HG03175 (cell line): ENCODE results near the gene P2RY11.

Experiments used
- ATAC-seq: cut with Tn5 transposase; IDR thresholded peaks from one replicate; pipeline ENCODE4 v1.9.1; 2021; ENCODE audit warnings: mild to moderate bottlenecking, moderate library complexity; ENCODE audit not compliant: unreplicated experiment

The P2RY11 gene

DNA sequence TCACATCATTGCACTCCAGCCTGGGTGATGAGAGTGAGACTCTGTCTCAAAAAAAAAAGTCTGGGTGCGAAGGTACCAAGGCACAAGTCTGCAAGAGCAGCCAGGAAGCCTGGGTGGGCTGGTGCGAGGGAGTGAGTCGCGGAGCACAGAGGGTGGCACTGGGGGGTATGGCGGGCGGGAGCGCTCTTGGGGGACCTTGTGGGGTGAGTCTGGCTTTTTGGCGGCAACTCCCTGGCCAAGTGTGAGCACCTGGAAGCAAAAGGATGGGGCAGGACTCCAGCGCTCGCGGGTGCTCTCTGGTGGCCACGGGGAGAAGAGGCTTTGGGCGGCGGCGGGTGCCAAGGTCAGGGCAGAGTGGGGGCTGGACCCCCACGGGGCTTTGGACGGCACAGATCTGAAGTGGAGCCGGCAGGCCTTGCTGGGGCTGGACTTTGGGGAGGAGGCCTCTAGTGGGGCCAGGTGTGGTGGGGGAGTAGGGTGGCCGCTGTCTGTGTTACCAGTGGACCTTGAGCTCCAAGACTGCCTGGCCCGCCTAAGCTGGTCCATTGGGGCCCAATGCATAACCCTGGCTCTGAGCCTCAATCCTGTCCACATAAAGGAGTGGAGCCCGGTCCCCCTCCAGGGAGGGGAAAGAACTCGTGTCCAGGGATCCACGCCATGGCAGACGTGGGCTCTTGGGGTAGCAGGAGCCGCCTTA lies 1.6 kb downstream of the P2RY11 start:
- no peak for ATAC-seq

DNA sequence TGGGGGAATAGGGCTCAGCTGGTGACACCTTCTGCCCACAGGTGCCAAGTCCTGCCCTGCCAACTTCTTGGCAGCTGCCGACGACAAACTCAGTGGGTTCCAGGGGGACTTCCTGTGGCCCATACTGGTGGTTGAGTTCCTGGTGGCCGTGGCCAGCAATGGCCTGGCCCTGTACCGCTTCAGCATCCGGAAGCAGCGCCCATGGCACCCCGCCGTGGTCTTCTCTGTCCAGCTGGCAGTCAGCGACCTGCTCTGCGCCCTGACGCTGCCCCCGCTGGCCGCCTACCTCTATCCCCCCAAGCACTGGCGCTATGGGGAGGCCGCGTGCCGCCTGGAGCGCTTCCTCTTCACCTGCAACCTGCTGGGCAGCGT lies 2.1 kb downstream of the P2RY11 start:
- no peak for ATAC-seq

DNA sequence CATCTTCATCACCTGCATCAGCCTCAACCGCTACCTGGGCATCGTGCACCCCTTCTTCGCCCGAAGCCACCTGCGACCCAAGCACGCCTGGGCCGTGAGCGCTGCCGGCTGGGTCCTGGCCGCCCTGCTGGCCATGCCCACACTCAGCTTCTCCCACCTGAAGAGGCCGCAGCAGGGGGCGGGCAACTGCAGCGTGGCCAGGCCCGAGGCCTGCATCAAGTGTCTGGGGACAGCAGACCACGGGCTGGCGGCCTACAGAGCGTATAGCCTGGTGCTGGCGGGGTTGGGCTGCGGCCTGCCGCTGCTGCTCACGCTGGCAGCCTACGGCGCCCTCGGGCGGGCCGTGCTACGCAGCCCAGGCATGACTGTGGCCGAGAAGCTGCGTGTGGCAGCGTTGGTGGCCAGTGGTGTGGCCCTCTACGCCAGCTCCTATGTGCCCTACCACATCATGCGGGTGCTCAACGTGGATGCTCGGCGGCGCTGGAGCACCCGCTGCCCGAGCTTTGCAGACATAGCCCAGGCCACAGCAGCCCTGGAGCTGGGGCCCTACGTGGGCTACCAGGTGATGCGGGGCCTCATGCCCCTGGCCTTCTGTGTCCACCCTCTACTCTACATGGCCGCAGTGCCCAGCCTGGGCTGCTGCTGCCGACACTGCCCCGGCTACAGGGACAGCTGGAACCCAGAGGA lies 2.6 kb downstream of the P2RY11 start:
- no peak for ATAC-seq

DNA sequence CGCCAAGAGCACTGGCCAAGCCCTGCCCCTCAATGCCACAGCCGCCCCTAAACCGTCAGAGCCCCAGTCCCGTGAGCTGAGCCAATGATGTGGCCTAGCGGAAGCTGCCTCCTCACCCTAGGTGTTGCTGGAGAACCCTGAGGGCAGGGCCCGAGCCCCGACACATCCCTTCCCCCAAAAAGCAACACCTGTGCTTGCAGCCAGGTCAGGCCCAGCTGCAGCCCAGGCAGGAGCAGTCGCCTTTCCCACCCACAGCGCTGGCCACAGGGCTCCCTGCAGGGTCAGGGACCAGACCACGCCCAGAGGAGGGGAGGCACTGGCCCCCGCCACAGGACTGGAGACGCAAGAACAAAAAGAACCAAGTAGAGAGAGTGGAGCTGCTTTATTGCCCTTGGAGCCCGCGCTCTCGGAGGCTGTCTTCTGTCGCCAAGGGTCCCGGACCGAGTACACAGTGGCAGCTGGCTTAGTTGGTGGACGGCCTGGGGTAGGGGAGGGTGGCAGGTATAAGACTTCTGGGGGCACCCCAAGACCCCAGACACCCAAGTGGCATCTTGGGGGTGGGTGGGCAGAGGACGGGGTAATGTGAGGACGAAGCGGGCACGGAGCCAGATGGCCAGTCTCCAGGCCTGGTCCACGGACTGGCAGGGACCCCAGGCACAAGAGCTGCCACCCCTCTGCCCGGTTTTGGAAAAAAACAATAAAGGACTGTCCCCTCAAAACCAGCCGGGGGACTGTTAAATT lies 3.3 kb downstream of the P2RY11 start:
- no peak for ATAC-seq

DNA sequence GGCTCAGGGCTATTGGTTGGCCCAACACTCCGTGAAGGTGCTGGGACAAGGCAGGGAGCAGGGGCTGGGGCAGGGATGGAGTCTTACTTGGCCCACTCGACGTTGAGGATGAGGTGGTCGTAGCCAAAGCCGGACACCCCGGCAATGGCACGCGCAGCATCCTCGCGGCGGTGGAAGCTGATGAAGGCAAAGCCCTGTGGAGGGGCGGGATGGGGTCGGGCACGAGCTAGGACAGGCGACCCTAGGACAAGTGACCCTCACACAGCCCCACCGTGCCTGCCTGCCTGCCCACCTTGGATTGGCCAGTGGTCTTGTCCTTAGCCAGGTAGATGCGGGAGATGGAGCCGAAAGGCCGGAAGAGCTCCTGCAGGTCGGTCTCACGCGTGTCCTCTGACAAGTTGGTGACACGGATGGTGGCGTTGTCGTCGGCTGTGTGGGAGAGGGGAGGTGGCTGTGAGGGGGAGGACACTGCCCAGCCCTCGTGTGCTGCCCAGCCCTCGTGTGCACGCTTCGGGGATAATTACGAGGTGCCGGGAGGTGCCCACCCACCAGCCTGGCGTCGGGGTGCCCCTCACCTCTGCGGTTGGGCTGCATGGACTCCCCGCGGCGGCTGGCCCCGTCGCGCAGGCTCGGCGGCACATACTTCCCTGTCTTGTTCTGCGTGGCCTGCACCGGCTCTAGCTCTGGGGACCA lies 4.0 kb downstream of the P2RY11 start:
- ATAC-seq: no peak

DNA sequence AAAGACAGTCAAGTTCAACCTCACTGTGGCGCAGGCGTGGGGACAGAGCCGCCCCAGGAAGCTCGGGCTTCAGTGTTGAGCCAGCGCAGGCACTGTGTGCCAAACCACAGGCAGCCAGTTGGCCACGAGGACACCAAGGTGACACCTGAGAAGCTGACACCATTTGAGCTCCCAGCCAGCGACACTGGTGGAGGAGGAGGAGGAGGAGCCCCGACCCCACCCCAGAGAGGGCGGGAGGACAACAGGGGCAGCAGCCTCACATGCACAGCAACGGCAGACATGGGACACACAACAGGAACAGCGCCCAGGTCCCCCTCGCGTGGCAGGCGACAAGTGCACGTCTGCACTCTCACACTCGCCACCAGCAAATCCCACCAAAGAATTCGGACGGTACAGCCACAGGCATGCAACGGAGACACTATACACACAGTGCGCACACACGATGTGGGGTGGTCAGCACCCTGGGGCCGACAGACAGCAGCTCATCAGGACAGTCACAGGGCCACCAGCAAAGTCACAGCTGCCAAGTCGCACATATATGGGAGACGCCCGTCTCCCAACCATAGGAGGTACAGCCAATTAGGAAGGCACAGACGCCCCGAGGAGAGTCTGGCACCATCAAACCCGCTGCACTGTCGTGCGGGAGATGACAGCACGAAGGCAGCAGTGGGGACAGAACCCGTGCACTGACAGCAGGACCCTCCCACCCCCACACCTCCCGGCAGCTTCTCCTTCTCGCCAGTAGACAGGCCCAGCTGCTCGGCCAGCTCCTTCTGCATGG lies 4.8 kb downstream of the P2RY11 start:
- no peak for ATAC-seq

DNA sequence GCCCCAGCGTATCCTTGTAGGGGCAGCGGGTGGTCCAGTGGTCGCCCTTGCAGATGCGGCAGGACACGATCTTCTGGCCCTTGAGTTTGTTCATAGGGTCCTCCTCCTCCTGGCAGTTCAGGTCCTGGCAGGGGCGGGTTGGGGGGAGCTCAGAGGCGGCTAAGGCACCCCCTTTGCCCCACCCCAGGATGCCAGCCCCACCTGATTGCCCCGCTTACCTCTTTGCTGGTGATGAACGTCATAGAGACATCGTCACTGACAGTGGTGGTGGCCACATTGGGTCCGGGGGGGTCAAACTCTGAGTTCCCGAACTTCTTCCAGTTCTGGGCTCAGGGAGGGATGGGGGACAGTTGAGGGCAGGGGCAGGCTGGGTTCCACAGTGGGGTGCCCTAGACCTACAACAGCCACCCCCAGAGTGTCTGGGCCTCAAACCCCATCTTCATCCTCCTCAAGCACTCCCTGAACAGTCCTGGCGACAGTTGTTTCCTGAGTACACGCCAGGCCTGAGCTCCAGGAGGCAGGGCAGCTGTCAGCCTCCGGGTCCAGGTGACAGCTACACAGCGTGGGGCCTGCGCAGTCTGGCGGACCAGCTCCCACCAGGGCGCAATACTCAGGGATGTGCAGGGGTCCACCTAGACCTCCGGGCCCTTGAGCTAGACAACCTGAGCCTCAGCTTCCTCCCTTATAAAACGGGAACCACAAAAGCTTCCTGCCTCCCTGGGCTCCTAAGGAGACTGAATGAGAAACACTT lies 5.5 kb downstream of the P2RY11 start:
- no peak for ATAC-seq

DNA sequence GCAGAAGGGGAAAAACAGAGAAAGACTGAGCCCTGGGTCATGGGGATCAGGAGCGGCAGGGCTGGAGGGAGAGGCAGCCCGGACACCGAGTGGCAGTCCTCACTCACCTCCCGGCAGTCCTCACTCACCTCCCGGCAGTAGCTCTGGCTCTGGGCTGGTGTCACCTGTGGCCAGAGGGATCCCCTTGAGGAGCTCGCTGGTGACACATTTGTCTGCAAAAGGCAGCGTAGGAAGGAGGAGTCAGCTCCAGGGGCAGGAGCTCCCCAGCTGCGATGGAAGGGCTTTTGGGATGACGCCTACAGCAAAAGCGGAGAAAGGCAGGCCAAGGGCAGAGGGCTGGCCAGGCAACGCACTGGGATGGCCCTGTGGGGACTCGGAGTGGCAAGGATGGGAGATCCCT lies 7.5 kb downstream of the P2RY11 start:
- no peak for ATAC-seq

DNA sequence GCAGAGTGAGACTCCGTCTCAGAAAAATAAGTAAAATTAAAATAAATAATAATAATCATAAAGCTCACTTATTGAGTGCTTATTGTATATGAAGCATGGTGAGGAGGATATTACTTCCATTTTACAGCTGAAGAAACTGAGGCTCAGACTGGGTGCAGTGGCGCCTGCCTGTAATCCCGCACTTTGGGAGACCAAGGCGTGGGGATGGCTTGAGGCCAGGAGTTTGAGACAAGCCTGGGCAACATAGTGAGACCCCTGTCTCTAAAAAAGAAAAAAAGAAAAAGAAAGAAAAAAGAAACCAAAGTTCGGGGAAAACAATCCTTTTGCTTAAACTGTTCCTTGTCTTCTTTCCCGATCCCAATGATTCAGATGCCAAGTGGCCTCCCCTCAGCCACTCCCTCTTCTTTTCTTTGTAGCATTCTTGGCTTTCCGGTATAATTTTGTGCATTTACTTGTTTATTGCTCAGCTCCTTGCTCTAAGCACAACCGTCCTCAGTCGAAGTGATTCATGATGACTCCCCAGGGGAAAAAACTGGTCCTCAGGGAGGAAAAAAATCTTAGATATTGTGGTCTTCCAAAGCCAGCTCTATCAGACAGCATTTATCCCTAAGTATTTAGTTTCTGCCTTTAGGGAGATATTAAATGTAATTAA lies 9.2 kb downstream of the P2RY11 start:
- ATAC-seq: no peak

DNA sequence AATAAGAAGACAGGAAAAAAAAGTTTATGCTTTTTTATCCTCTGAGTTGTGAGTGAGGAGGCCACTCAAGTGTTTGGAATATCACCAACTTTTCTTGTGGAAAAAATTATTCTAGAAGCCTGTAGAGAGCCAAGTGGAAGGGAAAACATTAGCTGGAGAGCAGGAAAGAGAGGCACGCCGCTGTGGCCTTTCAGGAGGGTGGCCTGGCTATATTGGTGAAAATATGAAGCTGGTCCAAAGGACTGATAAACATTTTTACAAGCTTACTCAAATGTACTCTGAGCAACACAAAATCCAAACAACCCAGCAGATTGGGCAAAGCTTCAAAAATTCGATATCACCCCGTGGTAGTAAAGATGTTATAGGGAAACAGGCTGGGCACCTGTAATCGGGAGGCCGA lies 10.6 kb downstream of the P2RY11 start:
- ATAC-seq: no peak

DNA sequence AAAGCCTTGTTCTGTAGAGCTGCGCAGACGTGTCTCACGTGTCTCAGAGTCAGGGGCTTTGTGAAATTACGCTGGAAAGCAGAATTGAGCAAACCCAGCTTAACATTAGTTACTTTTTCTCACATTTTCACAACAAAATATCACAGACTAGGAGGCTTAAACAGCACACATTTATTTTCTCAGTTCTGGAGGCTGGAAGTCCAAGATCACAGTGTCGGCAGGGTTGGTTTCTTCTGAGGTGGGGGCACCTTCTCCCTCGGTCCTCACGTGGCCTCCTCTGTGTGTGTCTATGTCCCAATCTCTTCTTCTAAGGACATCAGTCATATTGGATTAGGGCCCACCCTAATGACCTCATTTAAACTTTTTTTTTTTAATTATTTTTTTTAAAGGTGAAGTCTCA lies 12.9 kb downstream of the P2RY11 start:
- no peak for ATAC-seq

DNA sequence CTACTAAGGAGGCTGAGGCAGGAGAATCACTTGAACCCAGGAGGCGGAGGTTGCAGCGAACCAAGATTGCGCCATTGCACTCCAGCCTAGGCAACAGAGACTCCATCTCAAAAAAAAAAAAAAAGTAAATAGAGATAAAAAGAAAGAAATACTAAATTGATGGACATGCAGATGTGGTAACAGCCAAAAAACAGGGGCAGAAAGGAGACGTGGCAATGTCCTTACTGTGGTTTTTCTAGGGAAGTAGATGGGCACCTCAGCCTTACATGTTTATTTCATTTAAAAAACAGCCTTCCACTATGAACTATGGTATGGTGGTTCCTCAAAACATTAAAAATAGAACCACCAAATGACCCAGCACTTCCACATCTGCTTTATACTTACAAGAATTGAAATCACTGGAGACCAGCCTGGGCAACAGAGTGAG lies 14.7 kb downstream of the P2RY11 start:
- ATAC-seq: no peak

DNA sequence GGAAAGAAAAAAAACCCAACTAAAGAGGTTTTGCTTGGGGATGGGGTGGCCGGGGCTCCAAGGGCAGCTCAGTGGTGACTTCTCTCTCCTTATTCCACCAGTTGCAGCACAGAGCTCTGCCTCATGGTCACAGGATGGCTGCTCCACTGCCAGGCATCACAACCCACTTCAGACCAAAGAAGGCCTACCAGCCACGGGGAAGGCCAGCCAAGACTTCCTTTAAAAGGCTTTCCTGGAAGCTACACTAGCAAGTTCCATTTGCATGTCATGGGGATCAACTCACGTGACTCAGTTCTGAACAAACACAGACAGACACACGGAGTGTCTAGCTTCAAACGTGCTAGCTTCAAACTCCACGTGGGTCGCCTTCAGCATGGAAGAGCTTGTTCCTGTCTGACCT lies 21.4 kb downstream of the P2RY11 start:
- no peak for ATAC-seq

DNA sequence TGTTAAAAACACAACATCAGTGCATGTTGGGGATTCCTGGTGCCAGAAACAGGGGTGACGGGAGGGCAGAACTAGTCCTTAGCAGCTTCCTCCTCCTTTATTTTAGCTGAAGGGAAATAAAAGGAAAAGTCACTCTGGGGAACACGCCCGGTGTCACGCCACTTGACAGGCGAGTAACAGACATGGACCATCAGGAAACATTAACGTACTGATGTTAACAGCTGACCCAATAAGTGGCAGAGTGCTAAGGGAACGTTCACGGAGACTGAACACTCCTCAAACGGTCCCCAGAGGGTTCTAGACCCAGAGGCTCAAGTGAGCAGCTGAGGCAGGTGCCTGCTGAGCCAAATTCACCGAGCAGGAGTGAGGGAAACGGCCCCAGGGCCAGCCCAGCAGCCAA lies 22.1 kb downstream of the P2RY11 start:
- ATAC-seq: no peak

DNA sequence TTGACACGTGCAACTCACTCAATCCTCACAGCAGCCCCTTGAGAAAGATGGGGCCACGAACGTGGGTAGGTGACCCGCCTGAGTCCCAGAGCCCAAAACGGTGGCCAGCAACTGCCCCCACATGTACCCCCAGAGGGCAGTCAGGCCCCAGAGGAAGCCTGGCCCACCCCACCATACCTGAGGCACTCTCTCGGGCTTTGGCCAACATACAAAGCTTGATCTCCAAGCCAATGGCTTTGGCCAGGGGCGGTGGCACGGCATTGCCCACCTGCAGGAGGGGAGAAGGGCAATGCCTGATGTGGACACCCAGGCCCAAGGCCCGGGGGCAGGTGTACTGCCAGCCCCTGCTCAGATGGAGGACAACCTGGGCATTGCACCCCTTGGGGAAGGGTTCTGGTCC lies 22.5 kb downstream of the P2RY11 start:
- no peak for ATAC-seq

DNA sequence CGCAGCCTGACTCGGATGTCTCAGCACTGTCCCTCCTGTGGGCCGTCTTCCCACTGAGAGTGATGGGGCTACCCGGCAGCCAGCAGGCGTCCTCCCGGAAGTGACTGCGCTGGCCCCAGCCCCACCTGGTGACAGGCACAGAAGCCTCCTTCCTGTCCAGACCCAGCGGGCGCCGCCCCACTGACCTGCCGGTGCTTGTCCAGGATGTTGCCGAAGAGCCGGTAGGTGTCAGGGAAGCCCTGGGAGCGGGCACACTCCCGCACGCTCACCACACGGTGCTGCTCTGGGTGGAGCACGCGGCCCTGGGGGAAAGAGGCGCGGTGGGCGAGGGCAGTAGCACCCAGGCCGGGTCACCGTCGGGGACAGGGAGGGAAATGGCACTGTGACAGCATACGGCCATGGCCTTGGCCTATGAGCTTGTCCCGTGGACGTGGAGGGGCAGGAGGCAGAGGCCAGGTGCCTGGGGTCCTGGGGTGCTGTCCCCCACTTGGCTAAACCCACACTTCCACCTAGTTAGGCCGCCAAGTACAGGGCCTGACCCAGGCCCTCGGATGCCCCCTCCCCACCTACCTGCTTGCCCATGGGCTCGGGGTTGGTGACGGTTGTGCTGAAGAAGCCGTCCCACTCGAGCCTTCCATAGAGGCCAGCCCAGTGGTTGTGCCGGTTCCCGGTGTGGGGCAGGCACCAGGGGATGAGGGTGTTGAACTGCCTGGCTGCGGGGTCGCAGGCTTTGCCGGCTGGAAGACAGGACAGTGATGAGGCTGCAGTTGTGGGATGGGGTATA lies 24.2 kb downstream of the P2RY11 start:
- ATAC-seq: no peak

DNA sequence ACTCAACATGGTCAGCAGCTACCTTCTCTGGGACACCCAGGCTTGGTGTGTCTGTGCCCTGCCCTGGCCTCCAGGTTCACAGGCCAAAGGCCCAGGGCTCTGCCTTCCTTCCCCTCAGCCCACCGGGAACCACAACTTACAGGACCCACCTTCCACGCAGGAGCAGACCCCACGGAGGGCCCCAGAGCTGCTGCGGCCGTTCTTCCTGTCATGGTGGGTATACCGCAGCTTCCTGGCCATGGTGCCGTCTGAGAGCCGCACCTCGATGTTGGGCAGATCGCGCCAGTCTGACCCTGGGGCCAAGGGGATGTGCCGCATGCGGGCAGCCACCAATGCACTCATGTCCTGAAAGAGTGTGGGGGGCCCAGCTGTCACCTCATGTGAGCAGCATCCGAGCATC lies 25.4 kb downstream of the P2RY11 start:
- ATAC-seq: no peak

DNA sequence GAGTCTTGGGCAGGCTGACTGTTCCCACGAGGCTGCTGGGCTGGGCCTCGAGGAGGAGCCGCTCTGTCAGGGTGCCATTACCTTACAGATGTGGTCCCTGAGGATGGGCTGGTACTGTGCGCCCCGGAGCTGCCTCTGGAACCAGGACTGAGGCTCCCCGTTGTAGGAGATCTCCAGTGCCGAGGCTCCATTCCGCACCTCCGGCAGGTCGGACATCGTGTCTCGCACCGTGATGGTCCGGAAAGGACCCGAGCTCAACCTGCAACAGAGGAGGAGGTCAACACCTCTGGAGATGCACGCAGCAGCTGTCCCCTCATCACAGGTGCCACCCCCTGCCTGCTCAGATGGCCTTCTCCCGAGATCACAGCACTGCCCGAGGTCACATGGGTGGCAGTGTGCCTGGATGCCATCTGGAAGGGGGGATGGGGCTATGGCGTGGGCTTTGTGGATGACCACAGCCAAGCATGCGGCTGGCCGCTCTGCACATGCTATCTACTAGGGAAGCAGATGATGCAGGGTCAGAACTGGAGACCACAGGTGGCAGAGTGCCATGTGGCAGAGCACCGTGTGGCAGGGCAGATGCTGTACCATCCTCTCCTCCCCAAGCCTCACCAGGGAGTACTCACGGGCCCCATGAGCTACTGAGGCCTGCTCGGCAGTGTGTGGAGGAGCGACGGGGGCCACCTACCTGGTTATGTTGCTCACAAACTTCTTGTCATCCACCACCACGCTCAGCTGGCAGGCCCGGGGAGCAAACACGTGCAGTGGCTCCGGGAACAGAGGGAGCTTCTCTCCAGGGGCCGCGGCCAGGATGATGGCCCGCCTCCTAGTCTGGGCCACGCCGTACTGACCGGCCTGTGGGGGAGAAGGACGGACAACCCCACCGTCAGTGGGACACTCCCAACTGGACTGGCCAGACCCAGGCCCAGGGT lies 26.5 kb downstream of the P2RY11 start:
- ATAC-seq: no peak
